SU-DHL-6 (cell line): Measurements from ENCODE around the gene PRRG3.

Experiments used
- H2AFZ ChIP-seq: fragments of 200-600 bp; sonication (generic); 2 replicates; pipeline ENCODE4 v1.6.1; 2014; ENCODE audit warnings: low read depth, mild to moderate bottlenecking, moderate library complexity, mixed read lengths, antibody characterized with exemption, low read length; ENCODE audit not compliant: severe bottlenecking
- H3F3A ChIP-seq: fragments of 200-600 bp; shearing (Covaris generic); 2 replicates; pipeline ENCODE4 v1.6.0; 2016; ENCODE audit warnings: antibody characterized with exemption, mild to moderate bottlenecking; ENCODE audit not compliant: insufficient read depth
- H3K27ac ChIP-seq: fragments of 200-600 bp; sonication (generic); 2 replicates; pipeline ENCODE4 v1.5.1; 2016; ENCODE audit warnings: low read depth, mild to moderate bottlenecking, low read length, moderate library complexity, mixed read lengths
- H3K27me3 ChIP-seq: fragments of 200-600 bp; sonication (generic), shearing (Covaris generic); 2 replicates; pipeline ENCODE4 v1.6.0; 2014; ENCODE audit warnings: mild to moderate bottlenecking, low read length
- H3K36me3 ChIP-seq: fragments of 200-600 bp; sonication (generic); 2 replicates; pipeline ENCODE4 v1.6.1; 2014; ENCODE audit warnings: mild to moderate bottlenecking, low read length, mixed read lengths
- H3K4me2 ChIP-seq: fragments of 300-600, 200-600 bp; shearing (Covaris generic), sonication (generic); 2 replicates; pipeline ENCODE4 v1.6.0; 2014; ENCODE audit warnings: low read length, low read depth, mild to moderate bottlenecking; ENCODE audit not compliant: poor library complexity, severe bottlenecking
- H3K4me3 ChIP-seq: fragments of 200-600 bp; sonication (generic); 2 replicates; pipeline ENCODE4 v1.5.1; 2014; ENCODE audit warnings: antibody characterized with exemption, low read length, mild to moderate bottlenecking, mixed read lengths; ENCODE audit not compliant: insufficient read depth, poor library complexity, severe bottlenecking
- H3K79me2 ChIP-seq: fragments of 200-600 bp; sonication (generic); 2 replicates; pipeline ENCODE4 v1.6.1; 2014; ENCODE audit warnings: mild to moderate bottlenecking, low read length, moderate library complexity; ENCODE audit not compliant: insufficient read depth
- H3K9ac ChIP-seq: fragments of 200-600 bp; sonication (generic); 2 replicates; pipeline ENCODE4 v1.7.0; 2014; ENCODE audit warnings: mild to moderate bottlenecking, low read length
- H3K9me2 ChIP-seq: fragments of 200-600 bp; sonication (generic); replicated peaks from 2 replicates; pipeline ENCODE4 v1.6.1; 2014; ENCODE audit warnings: low read length; ENCODE audit not compliant: insufficient read depth
- H3K9me3 ChIP-seq: fragments of 200-600 bp; sonication (generic); 2 replicates; pipeline ENCODE4 v1.6.1; 2014; ENCODE audit warnings: low read length, mixed read lengths; ENCODE audit not compliant: insufficient read depth
- H4K20me1 ChIP-seq: fragments of 200-600 bp; sonication (generic); 2 replicates; pipeline ENCODE4 v1.6.1; 2014; ENCODE audit warnings: low read depth, mild to moderate bottlenecking, antibody characterized with exemption, low read length, moderate library complexity, mixed read lengths
- EZH2phosphoT487 ChIP-seq: fragments of 200-600 bp; sonication (generic), shearing (Covaris generic); conservative IDR thresholded peaks from 2 replicates; pipeline ENCODE4 v1.6.1; 2018; ENCODE audit warnings: mild to moderate bottlenecking, antibody characterized with exemption, low read length, moderate library complexity, mixed read lengths
- TF ChIP-seq, protein P1 (sequence below): fragments of 200-600 bp; sonication (generic); IDR thresholded peaks from one replicate; pipeline ENCODE4 v1.5.1; 2017; ENCODE audit warnings: antibody characterized with exemption, mild to moderate bottlenecking, low read length, moderate library complexity; ENCODE audit not compliant: insufficient read depth, poor library complexity, severe bottlenecking

Gene PRRG3

DNA sequence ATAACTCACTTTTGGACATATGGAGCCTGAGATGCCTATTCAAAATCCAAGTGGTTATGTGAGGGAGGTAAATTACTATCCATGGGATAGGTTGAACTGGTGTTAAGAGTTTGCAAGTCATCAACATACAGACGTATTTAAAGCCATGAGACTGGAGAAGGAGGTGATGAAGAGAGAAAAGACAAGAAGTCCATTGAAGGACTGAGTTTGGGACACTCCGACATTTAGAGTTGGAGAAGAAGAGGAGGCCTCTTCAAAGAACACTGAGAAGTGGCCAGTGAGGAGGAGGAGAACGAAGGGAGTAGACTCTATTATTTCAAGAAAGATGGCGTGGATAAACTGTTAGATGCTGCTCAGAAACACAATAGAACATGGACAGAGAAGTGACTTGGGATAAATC, 39.2 kb downstream of the PRRG3 start, which contains the start of gene CNGA2:
TSS of gene CNGA2 (plus strand) at position 301 of the 400 bp plus-strand sequence. CDS start 3,738 bp downstream, outside the sequence.
- no peak for TF ChIP-seq EZH2phosphoT487
- Histone ChIP-seq H2AFZ (no peak within 1 kb of the TSS), H3K4me3 (no peak within 1 kb of the TSS), H3K9me2 (no peaks in the 10 kb centered on the region), H3K9ac (no peak within 1 kb of the TSS), H3K4me2 (no peak within 1 kb of the TSS), H3K27ac (no peak within 1 kb of the TSS), H4K20me1 (no peaks in the 10 kb centered on the region), H3K36me3 (no peaks in the 10 kb centered on the region), H3F3A (no peaks in the 10 kb centered on the region), H3K9me3 (no peaks in the 10 kb centered on the region), H3K79me2 (no peaks in the 10 kb centered on the region), H3K27me3 (no peaks in the 10 kb centered on the region)

DNA sequence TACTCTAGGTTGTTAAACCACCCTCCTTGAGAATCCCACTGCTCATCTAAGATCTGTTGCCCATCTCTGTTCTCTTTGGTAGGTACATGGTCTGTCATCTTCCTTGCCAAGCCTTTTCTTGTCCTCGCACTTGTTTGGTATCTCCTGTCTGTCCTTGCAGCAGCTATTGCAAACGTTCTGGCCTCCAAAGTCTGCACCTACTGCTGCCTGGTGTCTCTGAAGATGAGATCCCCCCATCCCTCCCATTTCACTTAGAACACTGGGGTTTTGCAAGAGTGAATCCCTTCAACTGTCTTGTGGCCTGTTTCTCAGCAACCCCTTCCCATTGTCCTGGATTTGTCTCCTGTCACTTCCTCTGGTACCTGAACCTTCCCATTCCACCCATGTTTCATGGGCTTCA, 40.0 kb downstream of the PRRG3 start:
- H3K36me3 ChIP-seq: no peaks in the 10 kb centered on the region

DNA sequence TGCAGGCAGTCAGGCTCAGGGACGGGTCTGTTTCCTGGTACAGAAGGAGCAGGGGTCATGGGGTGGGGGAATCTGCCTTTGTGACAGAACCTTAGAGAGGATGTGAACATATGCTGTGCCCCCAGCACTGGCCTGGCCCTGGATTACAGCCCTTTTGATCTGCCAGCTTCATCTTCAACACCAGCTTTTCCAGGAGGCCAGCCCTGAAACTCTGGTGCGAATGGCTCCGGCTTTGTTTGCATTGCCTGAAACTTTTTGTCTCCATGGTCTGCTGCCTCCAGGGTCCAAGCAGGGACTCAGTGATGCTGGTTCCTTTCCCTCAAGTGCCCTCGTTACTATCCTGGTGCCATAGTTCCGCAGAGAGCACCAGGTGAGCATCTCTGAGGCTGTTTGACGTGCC, 41.4 kb downstream of the PRRG3 start:
- no peak overlapping the region for H3K4me3 ChIP-seq
- no peaks in the 10 kb centered on the region for H3K9me3 ChIP-seq
- no peak overlapping the region for H3K4me2 ChIP-seq
- no peaks in the 10 kb centered on the region for H3K36me3 ChIP-seq
- no peak overlapping the region for H2AFZ ChIP-seq
- no peak overlapping the region for H3K27ac ChIP-seq
- H3K9me2 ChIP-seq: no peaks in the 10 kb centered on the region
- H3K79me2 ChIP-seq: no peaks in the 10 kb centered on the region
- no peak for TF ChIP-seq EZH2phosphoT487
- TF ChIP-seq, protein P1, sequence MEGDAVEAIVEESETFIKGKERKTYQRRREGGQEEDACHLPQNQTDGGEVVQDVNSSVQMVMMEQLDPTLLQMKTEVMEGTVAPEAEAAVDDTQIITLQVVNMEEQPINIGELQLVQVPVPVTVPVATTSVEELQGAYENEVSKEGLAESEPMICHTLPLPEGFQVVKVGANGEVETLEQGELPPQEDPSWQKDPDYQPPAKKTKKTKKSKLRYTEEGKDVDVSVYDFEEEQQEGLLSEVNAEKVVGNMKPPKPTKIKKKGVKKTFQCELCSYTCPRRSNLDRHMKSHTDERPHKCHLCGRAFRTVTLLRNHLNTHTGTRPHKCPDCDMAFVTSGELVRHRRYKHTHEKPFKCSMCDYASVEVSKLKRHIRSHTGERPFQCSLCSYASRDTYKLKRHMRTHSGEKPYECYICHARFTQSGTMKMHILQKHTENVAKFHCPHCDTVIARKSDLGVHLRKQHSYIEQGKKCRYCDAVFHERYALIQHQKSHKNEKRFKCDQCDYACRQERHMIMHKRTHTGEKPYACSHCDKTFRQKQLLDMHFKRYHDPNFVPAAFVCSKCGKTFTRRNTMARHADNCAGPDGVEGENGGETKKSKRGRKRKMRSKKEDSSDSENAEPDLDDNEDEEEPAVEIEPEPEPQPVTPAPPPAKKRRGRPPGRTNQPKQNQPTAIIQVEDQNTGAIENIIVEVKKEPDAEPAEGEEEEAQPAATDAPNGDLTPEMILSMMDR: no peak
- no peak overlapping the region for H3K9ac ChIP-seq
- H3F3A ChIP-seq: no peaks in the 10 kb centered on the region
- no peaks in the 10 kb centered on the region for H4K20me1 ChIP-seq
- H3K27me3 ChIP-seq: no peaks in the 10 kb centered on the region

More for the DNA sequence above, 40.0 kb downstream of the PRRG3 start:
- TF ChIP-seq, protein P1: no peak
- TF ChIP-seq EZH2phosphoT487: no peak
- Histone ChIP-seq H3K79me2 (no peaks in the 10 kb centered on the region), H3K4me3 (no peak overlapping the region), H3K9ac (no peak overlapping the region), H3K9me2 (no peaks in the 10 kb centered on the region), H3K9me3 (no peaks in the 10 kb centered on the region), H3K4me2 (no peak overlapping the region), H3F3A (no peaks in the 10 kb centered on the region), H4K20me1 (no peaks in the 10 kb centered on the region), H3K27me3 (no peaks in the 10 kb centered on the region), H2AFZ (no peak overlapping the region), H3K27ac (no peak overlapping the region)

DNA sequence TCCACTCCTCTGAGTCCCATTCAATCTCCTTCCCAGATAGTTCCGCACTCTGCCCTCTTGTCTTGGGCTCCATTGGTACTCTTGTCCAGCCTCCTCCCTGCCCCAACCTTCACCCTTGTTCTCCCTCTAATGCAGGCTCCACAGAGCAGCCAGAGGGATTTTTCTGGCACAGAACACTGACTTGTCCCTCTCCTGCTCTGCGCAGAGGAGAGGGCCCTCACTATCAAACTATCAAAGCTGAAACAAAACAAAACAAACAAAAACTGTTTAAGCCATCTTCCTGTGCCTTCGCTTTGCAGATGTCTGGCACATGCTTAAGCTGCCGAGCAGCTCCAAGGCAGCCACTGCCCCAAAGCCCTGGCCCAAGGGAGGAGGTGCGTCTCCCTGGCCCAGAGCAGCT, 42.2 kb downstream of the PRRG3 start:
- Histone ChIP-seq H3K36me3 (no peaks in the 10 kb centered on the region), H3K79me2 (no peaks in the 10 kb centered on the region), H3K27ac (no peak overlapping the region), H3K9me2 (no peaks in the 10 kb centered on the region), H3K9ac (no peak overlapping the region), H3K4me2 (no peak overlapping the region), H3K27me3 (no peaks in the 10 kb centered on the region), H3F3A (no peaks in the 10 kb centered on the region), H3K4me3 (no peak overlapping the region), H4K20me1 (no peaks in the 10 kb centered on the region), H3K9me3 (no peaks in the 10 kb centered on the region), H2AFZ (no peak overlapping the region)
- TF ChIP-seq, protein P1: no peak
- no peak for TF ChIP-seq EZH2phosphoT487
